Psoas muscle (tissue), 8 donors: ENCODE results near the gene MYOC. TPM values are rescaled to one million over a fixed set of nuclear protein-coding genes. Genes with fewer than 3 reads are reported as not detected.
"Not testable (repeated sequence)": the region's sequence is repeated elsewhere in the genome, so short reads cannot be mapped to it uniquely, and the experiment has no call there.

Experiments used
- ATAC-seq, 4 donors: fragments of 200-7000 bp; cut with Tn5 transposase; one replicate each; pipeline ENCODE4 v1.9.1; 2020; ENCODE audit warnings: moderate library complexity in 3 of 4, mild to moderate bottlenecking in 2 of 4
- DNase-seq, 2 donors: peaks; one replicate each; pipeline ENCODE4 v3.0.0-alpha.2; 2020
- H3K27ac ChIP-seq: fragments of 200-600 bp; one replicate; pipeline ENCODE4 v1.8.0; 2022
- H3K27me3 ChIP-seq, 3 donors: fragments of 200-600 bp in 1 of 3; one replicate each; pipeline versions ENCODE4 v1.6.1 to v1.8.0; 2013 to 2022; ENCODE audit warnings: low read length in 2 of 3, mild to moderate bottlenecking in 2 of 3, moderate library complexity in 1 of 3; ENCODE audit not compliant: insufficient read depth in 3 of 3
- H3K36me3 ChIP-seq, 2 donors: fragments of 200-600 bp in 1 of 2; one replicate each; pipeline versions ENCODE4 v1.6.1 to v1.8.0; 2013 to 2022; ENCODE audit warnings: low read depth in 1 of 2, mild to moderate bottlenecking in 1 of 2, moderate library complexity in 1 of 2; ENCODE audit not compliant: insufficient read depth in 1 of 2
- H3K4me1 ChIP-seq: fragments of 200-600 bp; one replicate; pipeline ENCODE4 v1.8.0; 2022
- H3K4me3 ChIP-seq: fragments of 200-600 bp; one replicate; pipeline ENCODE4 v1.8.0; 2022; ENCODE audit warnings: mild to moderate bottlenecking
- H3K9me3 ChIP-seq: fragments of 200-600 bp; one replicate; pipeline ENCODE4 v1.8.0; 2022
- whole genome bisulfite sequencing, 3 donors: extraction: QIAGEN DNeasy Blood & Tissue Kit; methylation state at CpG; one replicate each; pipeline versions ENCODE4 v1.1.6 to v1.1.7; 2013; 5-methylcytosine and 5-hydroxymethylcytosine counted together
- intact Hi-C, 2 donors: fragments of 100-400 bp; cut with DNase I; formaldehyde crosslinking; loops; one replicate each; pipeline versions ENCODE4 v1.11.0 to v1.14.2; 2022
- polyA plus RNA-seq, 3 donors: library from polyadenylated mRNA; stranded (reverse); fragments of 200-250 nt; gene quantifications; one replicate each; pipeline ENCODE4 v1.2.3, GENCODE V29; 2013
- total RNA-seq, 4 donors: library from RNA; stranded (reverse); fragmentation: NEBNext Ultra II Directional in 2 of 4; extraction: Animal tissue kit (Norgen Biotek cat#: 25700) in 2 of 4; gene quantifications; one replicate each; pipeline versions ENCODE4 v1.2.1 to v1.2.4, GENCODE V29; 2021 to 2023
- TF ChIP-seq, protein P1 (sequence below): fragments of 200-600 bp; IDR thresholded peaks from one replicate; pipeline ENCODE4 v1.8.0; 2022; ENCODE audit warnings: antibody characterized with exemption
- donor health status: healthy with polysubstance abuse.
- donor health status: DM: no; HTN: no; CAD: no; lungs with moderate emphysema.
- donor health status: Bipolar disorder and iron deficiency.
- donor health status: healthy.
- donor health status: DM: yes; HTN: yes; CAD: no.
- donor health status: DM: no; HTN: no; CAD: no.
- donor health status: DM: no; HTN: no; CAD: no.
- donor health status: DM: yes; HTN: yes; CAD: no.

MYOC gene
- total and polyA plus RNA-seq, 7 donors = 1.1 to 12.6 (median 3.1) TPM

- WGBS, 3 donors = 90 to 93% (median 92%) methylated on average over 13 of the region's 13 CpGs
- intact Hi-C loops = no loop called here
- Histone ChIP-seq H3K36me3 (no peaks in the 10 kb centered on the region), H3K27me3 (no peaks in the 10 kb centered on the region), H3K27ac (no peak overlapping the region), H3K4me3 (no peak overlapping the region), H3K4me1 (no peaks in the 10 kb centered on the region), H3K9me3 (no peaks in the 10 kb centered on the region)
- DNase-seq (no peak), ATAC-seq (no peak)
- TF ChIP-seq, protein P1, sequence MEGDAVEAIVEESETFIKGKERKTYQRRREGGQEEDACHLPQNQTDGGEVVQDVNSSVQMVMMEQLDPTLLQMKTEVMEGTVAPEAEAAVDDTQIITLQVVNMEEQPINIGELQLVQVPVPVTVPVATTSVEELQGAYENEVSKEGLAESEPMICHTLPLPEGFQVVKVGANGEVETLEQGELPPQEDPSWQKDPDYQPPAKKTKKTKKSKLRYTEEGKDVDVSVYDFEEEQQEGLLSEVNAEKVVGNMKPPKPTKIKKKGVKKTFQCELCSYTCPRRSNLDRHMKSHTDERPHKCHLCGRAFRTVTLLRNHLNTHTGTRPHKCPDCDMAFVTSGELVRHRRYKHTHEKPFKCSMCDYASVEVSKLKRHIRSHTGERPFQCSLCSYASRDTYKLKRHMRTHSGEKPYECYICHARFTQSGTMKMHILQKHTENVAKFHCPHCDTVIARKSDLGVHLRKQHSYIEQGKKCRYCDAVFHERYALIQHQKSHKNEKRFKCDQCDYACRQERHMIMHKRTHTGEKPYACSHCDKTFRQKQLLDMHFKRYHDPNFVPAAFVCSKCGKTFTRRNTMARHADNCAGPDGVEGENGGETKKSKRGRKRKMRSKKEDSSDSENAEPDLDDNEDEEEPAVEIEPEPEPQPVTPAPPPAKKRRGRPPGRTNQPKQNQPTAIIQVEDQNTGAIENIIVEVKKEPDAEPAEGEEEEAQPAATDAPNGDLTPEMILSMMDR = no peak
Observed at GRCh38 chr1:171600862-171601261, 51.6 kb downstream of the MYOC start.

GRCh38 chr1:171600310-171600709 is 52.2 kb downstream of the MYOC start:
- H3K4me1 ChIP-seq, ATAC-seq, H3K9me3 ChIP-seq, H3K36me3 ChIP-seq, H3K27me3 ChIP-seq, DNase-seq, H3K4me3 ChIP-seq, H3K27ac ChIP-seq, intact Hi-C loops: not testable (repeated sequence)
- 95 to 99% (median 96%) methylated on average over 2 of the region's 2 CpGs for WGBS, 3 donors

DNA sequence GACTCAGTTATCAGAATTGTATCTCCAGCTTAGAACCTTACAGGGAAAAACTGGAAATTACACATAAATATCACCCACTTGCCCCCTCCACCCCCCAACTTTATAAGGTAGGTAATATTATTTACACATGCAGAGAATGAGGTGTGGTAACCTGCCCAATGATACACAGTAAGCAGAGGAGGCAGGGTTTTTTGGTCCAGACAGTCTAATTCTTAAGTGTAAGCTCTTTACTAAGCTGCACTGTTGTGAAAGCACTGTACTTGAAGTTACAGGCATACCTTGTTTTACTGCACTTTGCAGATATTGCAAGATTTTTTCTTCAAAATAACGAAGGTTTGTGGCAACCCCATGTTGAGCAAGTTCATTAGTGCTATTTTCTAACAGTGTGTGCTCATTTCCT is 55.3 kb downstream of the MYOC start:
- peaks cover 0 to 24% of the 10 kb centered on the region in 2 donors for H3K36me3 ChIP-seq
- WGBS, 3 donors = 87 to 97% (median 93%) methylated on average over 1 of the region's 1 CpG
- ATAC-seq (no peak), DNase-seq (no peak)
- no peaks in the 10 kb centered on the region for H3K4me1 ChIP-seq
- no peak overlapping the region for H3K4me3 ChIP-seq
- H3K27ac ChIP-seq = no peak overlapping the region
- H3K9me3 ChIP-seq = no peaks in the 10 kb centered on the region
- intact Hi-C loops = no loop called here
- TF ChIP-seq, protein P1 = no peak
- H3K27me3 ChIP-seq = no peaks in the 10 kb centered on the region

- Histone ChIP-seq H3K4me3 (no peak overlapping the region), H3K27ac (no peak overlapping the region), H3K4me1 (no peaks in the 10 kb centered on the region), H3K9me3 (no peaks in the 10 kb centered on the region), H3K27me3 (no peaks in the 10 kb centered on the region), H3K36me3 (peaks cover 0 to 29% of the 10 kb centered on the region in 2 donors)
- ATAC-seq (no peak), DNase-seq (no peak)
- intact Hi-C loops = no loop called here
- 93 to 96% (median 96%) methylated on average over 2 of the region's 2 CpGs for WGBS, 3 donors
- TF ChIP-seq, protein P1 = no peak
Observed at GRCh38 chr1:171596705-171597104, 55.8 kb downstream of the MYOC start.

GRCh38 chr1:171596119-171596518 is 56.4 kb downstream of the MYOC start:
- DNase-seq = no peak
- H3K4me3 ChIP-seq = no peak overlapping the region
- ATAC-seq = no peak
- no peaks in the 10 kb centered on the region for H3K4me1 ChIP-seq
- H3K36me3 ChIP-seq = peaks cover 0 to 35% of the 10 kb centered on the region in 2 donors
- WGBS, 3 donors = 92 to 100% (median 94%) methylated on average over 1 of the region's 1 CpG
- no peaks in the 10 kb centered on the region for H3K27me3 ChIP-seq
- H3K27ac ChIP-seq = peak overlapping the region; percentile 12
- H3K9me3 ChIP-seq = no peaks in the 10 kb centered on the region
- intact Hi-C loops = no loop called here
- TF ChIP-seq, protein P1 = no peak
